ENCODE results near the gene N4BP2L1. TPM values are rescaled to one million over a fixed set of nuclear protein-coding genes. Genes with fewer than 3 reads are reported as not detected.

N4BP2L1 gene
- total and polyA plus RNA-seq, 2 experiments from 2014 or later = 1.2 to 1.4 TPM

DNA sequence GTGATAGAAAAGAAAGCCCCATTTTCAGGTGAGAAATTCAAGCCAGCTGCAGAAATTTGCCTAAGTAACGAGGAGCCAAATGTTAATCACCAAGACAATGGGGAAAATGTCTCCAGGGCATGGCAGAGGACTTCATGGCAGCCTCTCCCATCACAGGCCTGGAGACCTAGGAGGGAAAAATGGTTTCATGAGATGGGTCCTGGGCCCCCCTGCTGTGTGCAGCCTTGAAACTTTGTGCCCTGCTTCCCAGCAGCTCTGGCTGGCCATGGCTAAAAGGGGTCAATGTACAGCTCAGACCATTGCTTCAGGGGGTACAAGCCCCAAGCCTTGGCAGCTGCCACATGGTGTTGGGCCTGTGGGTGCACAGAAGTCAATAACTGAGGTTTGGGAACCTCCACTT lies 9.9 kb downstream of the N4BP2L1 start:
- Histone ChIP-seq H3K4me3 (no peak overlapping the region), H3K9me3 (ENCODE audit: low read depth) (no peaks in the 10 kb centered on the region), H3K27ac (no peak overlapping the region), H3K4me2 (ENCODE audit: unreplicated experiment) (no peak overlapping the region), H3K4me1 (ENCODE audit: insufficient read depth) (no peaks in the 10 kb centered on the region), H2AFZ (no peak overlapping the region), H3K27me3 (replicated peaks; ENCODE audit: insufficient read depth) (no peaks in the 10 kb centered on the region), H3F3A (ENCODE audit: insufficient read depth) (no peaks in the 10 kb centered on the region), H3K9me2 (ENCODE audit: insufficient read depth) (no peaks in the 10 kb centered on the region), H3K36me3 (ENCODE audit: low read depth) (0 out of 2 replicates have a peak, but pooled peaks cover 3% of the 10 kb centered on the region), H4K20me1 (ENCODE audit: insufficient read depth) (no peaks in the 10 kb centered on the region), H3K9ac (no peak overlapping the region), H3K79me2 (ENCODE audit: insufficient read depth) (no peaks in the 10 kb centered on the region)
- in situ Hi-C loops (cut with MboI) = no loop called here
- 75 to 82% methylated on average over 1 of the region's 1 CpG for WGBS, 2 experiments (ENCODE audit: low coverage in 1 of 2, low lambda C conversion rate in 2 of 2, missing lambda C conversion rate in 2 of 2)
- TF ChIP-seq EZH2 (IDR thresholded peaks at IDR 0.05; ENCODE audit: insufficient read depth, poor library complexity, severe bottlenecking) (no peak), EZH2phosphoT487 (IDR thresholded peaks at IDR 0.05; ENCODE audit: insufficient read depth, low read depth) (no peak)
- no peak for DNase-seq

DNA sequence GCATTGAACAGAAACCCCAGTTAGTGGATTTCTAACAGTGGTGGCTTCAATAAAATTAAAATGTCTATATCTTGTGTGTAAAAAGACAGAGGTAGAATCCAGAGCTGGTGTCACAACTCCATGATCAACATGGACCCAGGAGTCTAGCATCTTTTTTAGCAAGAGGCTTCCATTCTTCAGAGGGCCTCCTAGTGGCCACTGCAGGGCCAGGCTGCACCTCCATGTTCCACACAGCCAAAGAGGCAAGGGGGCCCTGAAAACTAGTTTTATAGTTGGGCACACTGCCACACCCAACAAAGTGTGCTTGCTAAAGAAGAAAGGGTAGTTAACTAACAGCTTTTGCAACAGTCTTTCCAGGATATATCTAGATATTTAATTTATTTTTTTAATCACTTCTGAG lies 12.9 kb downstream of the N4BP2L1 start:
- TF ChIP-seq EZH2 (IDR thresholded peaks at IDR 0.05; ENCODE audit: insufficient read depth, poor library complexity, severe bottlenecking) (no peak), EZH2phosphoT487 (IDR thresholded peaks at IDR 0.05; ENCODE audit: insufficient read depth, low read depth) (no peak)
- no peaks in the 10 kb centered on the region for H4K20me1 ChIP-seq (ENCODE audit: insufficient read depth)
- H3K9ac ChIP-seq = no peak overlapping the region
- no peaks in the 10 kb centered on the region for H3K4me1 ChIP-seq (ENCODE audit: insufficient read depth)
- no peaks in the 10 kb centered on the region for H3F3A ChIP-seq (ENCODE audit: insufficient read depth)
- no peaks in the 10 kb centered on the region for H3K27me3 ChIP-seq (replicated peaks; ENCODE audit: insufficient read depth)
- in situ Hi-C loops (cut with MboI) = no loop called here
- peak; percentile 32 for DNase-seq
- H3K79me2 ChIP-seq (ENCODE audit: insufficient read depth) = no peaks in the 10 kb centered on the region
- H3K4me2 ChIP-seq (ENCODE audit: unreplicated experiment) = no peak overlapping the region
- no peak overlapping the region for H2AFZ ChIP-seq
- H3K9me2 ChIP-seq (ENCODE audit: insufficient read depth) = no peaks in the 10 kb centered on the region
- H3K27ac ChIP-seq = no peak overlapping the region
- no peak overlapping the region for H3K4me3 ChIP-seq
- H3K9me3 ChIP-seq (ENCODE audit: low read depth) = no peaks in the 10 kb centered on the region
- H3K36me3 ChIP-seq (ENCODE audit: low read depth) = no peaks in the 10 kb centered on the region

DNA sequence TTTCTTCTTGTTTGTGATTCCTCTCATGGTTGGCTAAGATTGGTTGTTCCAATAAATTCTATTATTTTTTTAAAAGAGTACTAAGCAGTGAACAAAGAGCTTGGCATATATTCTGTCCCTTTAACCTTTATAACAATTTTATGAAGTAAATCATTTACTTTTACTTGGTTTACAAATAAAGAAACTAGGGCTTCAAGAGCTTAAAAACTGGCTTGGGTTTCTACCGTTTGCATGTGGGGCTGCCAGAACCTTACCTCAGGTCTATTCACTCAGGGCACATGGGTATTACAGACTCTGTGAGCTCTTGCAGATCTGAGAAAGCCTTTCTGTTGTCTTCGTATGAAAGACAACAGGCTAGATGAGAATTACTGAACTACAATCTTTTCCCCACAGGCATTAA lies 13.3 kb downstream of the N4BP2L1 start:
- Histone ChIP-seq H3K4me2 (ENCODE audit: unreplicated experiment) (no peak overlapping the region), H3K9ac (no peak overlapping the region), H3K4me1 (ENCODE audit: insufficient read depth) (no peaks in the 10 kb centered on the region), H3K4me3 (no peak overlapping the region), H3K9me3 (ENCODE audit: low read depth) (no peaks in the 10 kb centered on the region), H3F3A (ENCODE audit: insufficient read depth) (no peaks in the 10 kb centered on the region), H3K36me3 (ENCODE audit: low read depth) (no peaks in the 10 kb centered on the region), H4K20me1 (ENCODE audit: insufficient read depth) (no peaks in the 10 kb centered on the region), H3K27me3 (replicated peaks; ENCODE audit: insufficient read depth) (no peaks in the 10 kb centered on the region), H3K9me2 (ENCODE audit: insufficient read depth) (no peaks in the 10 kb centered on the region), H3K27ac (no peak overlapping the region), H2AFZ (no peak overlapping the region), H3K79me2 (ENCODE audit: insufficient read depth) (no peaks in the 10 kb centered on the region)
- DNase-seq = no peak
- in situ Hi-C loops (cut with MboI) = no loop called here
- 94 to 98% methylated on average over 2 of the region's 2 CpGs for WGBS, 2 experiments (ENCODE audit: low coverage in 1 of 2, low lambda C conversion rate in 2 of 2, missing lambda C conversion rate in 2 of 2)
- TF ChIP-seq EZH2 (IDR thresholded peaks at IDR 0.05; ENCODE audit: insufficient read depth, poor library complexity, severe bottlenecking) (no peak), EZH2phosphoT487 (IDR thresholded peaks at IDR 0.05; ENCODE audit: insufficient read depth, low read depth) (no peak)

DNA sequence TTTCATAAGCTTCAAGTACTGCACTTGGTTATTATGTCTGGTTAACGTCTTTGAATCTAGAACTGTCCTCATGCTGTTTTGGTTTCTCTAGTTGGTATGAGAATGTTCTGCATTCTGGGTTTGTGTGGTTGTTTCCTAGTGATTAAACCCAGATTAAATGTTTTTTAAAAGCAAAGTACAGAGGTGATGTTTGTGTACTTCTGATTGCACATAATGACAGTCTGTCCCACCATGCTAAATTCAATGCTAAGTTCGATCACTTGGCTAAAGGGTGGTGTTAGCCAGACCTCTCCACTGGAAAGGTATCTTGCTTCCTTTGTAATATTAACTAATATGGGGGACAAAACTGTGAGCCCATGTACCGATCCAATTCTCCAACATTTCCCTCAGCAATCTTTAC lies 14.6 kb downstream of the N4BP2L1 start:
- H3F3A ChIP-seq (ENCODE audit: insufficient read depth) = no peaks in the 10 kb centered on the region

More for the DNA sequence above, 14.6 kb downstream of the N4BP2L1 start:
- H3K27ac ChIP-seq = no peak overlapping the region
- no peak overlapping the region for H3K4me3 ChIP-seq
- H3K4me1 ChIP-seq (ENCODE audit: insufficient read depth) = no peaks in the 10 kb centered on the region
- H2AFZ ChIP-seq = no peak overlapping the region
- no peak for DNase-seq
- H3K27me3 ChIP-seq (replicated peaks; ENCODE audit: insufficient read depth) = no peaks in the 10 kb centered on the region
- H3K36me3 ChIP-seq (ENCODE audit: low read depth) = no peaks in the 10 kb centered on the region
- in situ Hi-C loops (cut with MboI) = no loop called here
- H4K20me1 ChIP-seq (ENCODE audit: insufficient read depth) = no peaks in the 10 kb centered on the region
- no peaks in the 10 kb centered on the region for H3K9me3 ChIP-seq (ENCODE audit: low read depth)
- H3K9ac ChIP-seq = no peak overlapping the region
- H3K4me2 ChIP-seq (ENCODE audit: unreplicated experiment) = no peak overlapping the region
- WGBS, 2 experiments (ENCODE audit: low coverage in 1 of 2, low lambda C conversion rate in 2 of 2, missing lambda C conversion rate in 2 of 2) = 72 to 74% methylated on average over 3 of the region's 3 CpGs
- TF ChIP-seq EZH2phosphoT487 (IDR thresholded peaks at IDR 0.05; ENCODE audit: insufficient read depth, low read depth) (no peak), EZH2 (IDR thresholded peaks at IDR 0.05; ENCODE audit: insufficient read depth, poor library complexity, severe bottlenecking) (no peak)
- no peaks in the 10 kb centered on the region for H3K9me2 ChIP-seq (ENCODE audit: insufficient read depth)
- no peaks in the 10 kb centered on the region for H3K79me2 ChIP-seq (ENCODE audit: insufficient read depth)

All from GM23248 (cell line).